A549 (cell line): ENCODE results near the gene PPP1R1B. TPM values are rescaled to one million over a fixed set of nuclear protein-coding genes. Genes with fewer than 3 reads are reported as not detected.

Source experiments
- ATAC-seq, 2 experiments: fragments of 200-7000 bp in 1 of 2; fragments of >200 bp in 1 of 2; cut with Nextera tagmentation in 1 of 2; cut with Tn5 transposase in 1 of 2; 3 replicates each; pipeline versions ENCODE4 v1.8.0 to v1.9.1; 2018 to 2020; ENCODE audit warnings: mild to moderate bottlenecking in 1 of 2, moderate library complexity in 1 of 2
- CTCF ChIA-PET: fragments of 300-600 bp; sonication (Branson Sonifier 250); formaldehyde crosslinking; extraction: SDS; loops from one replicate; lab custom pipeline; 2021; ENCODE audit warnings: antibody characterized with exemption, inconsistent platforms; lab: Yijun Ruan, JAX
- POLR2A ChIA-PET: fragments of 350-600 bp; formaldehyde crosslinking; extraction: SDS; loops from one replicate; lab custom pipeline; 2021; ENCODE audit warnings: antibody characterized with exemption, inconsistent platforms; lab: Yijun Ruan, JAX
- DNase-seq, 2 experiments: peaks; one replicate each; pipeline versions ENCODE4 v3.0.0 to v3.0.0-alpha.2; 2011 to 2016; ENCODE audit warnings: low read depth in 1 of 2, low spot score in 1 of 2
- FAIRE-seq: peaks from 2 replicates; lab custom pipeline; 2011; peaks lifted over from hg19 to GRCh38; lab: Jason Lieb, UNC
- H3K27ac ChIP-seq, 2 experiments: fragments of >200 bp; sonication (Bioruptor Twin); formaldehyde crosslinking; 3 replicates each; pipeline ENCODE4 v1.5.1; 2016 to 2017
- H3K4me1 ChIP-seq: fragments of >200 bp; sonication (Bioruptor Twin); formaldehyde crosslinking; 3 replicates; pipeline ENCODE4 v1.6.1; 2016
- H3K4me2 ChIP-seq: fragments of >200 bp; sonication (Bioruptor Twin); formaldehyde crosslinking; 3 replicates; pipeline ENCODE4 v1.6.1; 2016
- H3K4me3 ChIP-seq: fragments of >200 bp; sonication (Bioruptor Twin); formaldehyde crosslinking; 3 replicates; pipeline ENCODE4 v1.5.1; 2016
- H3K9me3 ChIP-seq: fragments of >200 bp; sonication (Bioruptor Twin); formaldehyde crosslinking; 3 replicates; pipeline ENCODE4 v1.6.1; 2016
- EHF ChIP-seq: fragments of 250-450 bp; sonication (Bioruptor Pico); IDR thresholded peaks from 2 replicates; pipeline ENCODE4 v1.5.0; 2020; ENCODE audit warnings: mild to moderate bottlenecking
- HDAC2 ChIP-seq: fragments of 200-600 bp; sonication (generic); IDR thresholded peaks from 2 replicates; pipeline ENCODE4 v1.6.1; 2016
- HES2 ChIP-seq: fragments of >200 bp; sonication (Bioruptor Twin); formaldehyde crosslinking; IDR thresholded peaks from 2 replicates; pipeline ENCODE4 v1.6.1; 2016
- HMGXB4 ChIP-seq: fragments of 250-450 bp; sonication (Bioruptor Pico); IDR thresholded peaks from 2 replicates; pipeline ENCODE4 v1.5.0; 2021; ENCODE audit warnings: mild to moderate bottlenecking, moderate library complexity, borderline replicate concordance
- JUN ChIP-seq, 2 experiments: fragments of >200 bp; sonication (Bioruptor Twin); formaldehyde crosslinking; IDR thresholded peaks; 2 replicates in 1 of 2; 3 replicates in 1 of 2; pipeline ENCODE4 v1.6.1; 2016 to 2017
- JUNB ChIP-seq: fragments of >200 bp; sonication (Bioruptor Twin); formaldehyde crosslinking; IDR thresholded peaks from 2 replicates; pipeline ENCODE4 v1.6.1; 2016
- KDM1A ChIP-seq: fragments of 200-600 bp; sonication (generic); IDR thresholded peaks from 2 replicates; pipeline ENCODE4 v1.6.1; 2016; ENCODE audit warnings: low read depth, mild to moderate bottlenecking
- MAFK ChIP-seq: fragments of 450-650 bp; IDR thresholded peaks from 2 replicates; pipeline ENCODE4 v1.6.1; 2014; ENCODE audit not compliant: partially characterized antibody
- NPAS2 ChIP-seq: fragments of 250-450 bp; sonication (Bioruptor Pico); IDR thresholded peaks from 2 replicates; pipeline ENCODE4 v1.8.0; 2022; ENCODE audit warnings: mild to moderate bottlenecking, moderate library complexity, borderline replicate concordance
- POLR2AphosphoS2 ChIP-seq: conservative IDR thresholded peaks from 2 replicates; pipeline ENCODE4 v1.6.1; 2012; ENCODE audit warnings: low read length, improper control_type of control experiment, inconsistent platforms
- RCOR1 ChIP-seq: fragments of 150-350 bp; IDR thresholded peaks from 2 replicates; pipeline ENCODE4 v1.6.1; 2014; ENCODE audit warnings: antibody characterized with exemption, low read length, low read depth
- RFX5 ChIP-seq: fragments of 450-650 bp; IDR thresholded peaks from 2 replicates; pipeline ENCODE4 v1.7.1; 2014; ENCODE audit warnings: antibody characterized with exemption, mild to moderate bottlenecking, moderate library complexity
- SMC3 ChIP-seq: fragments of >200 bp; sonication (Bioruptor Twin); formaldehyde crosslinking; IDR thresholded peaks from 3 replicates; pipeline ENCODE4 v1.6.1; 2018; ENCODE audit warnings: inconsistent platforms
- SREBF2 ChIP-seq: fragments of 450-650 bp; IDR thresholded peaks from 2 replicates; pipeline ENCODE4 v1.6.1; 2014; ENCODE audit warnings: mild to moderate bottlenecking, moderate library complexity
- TP53 ChIP-seq: fragments of 250-450 bp; sonication (Bioruptor Pico); IDR thresholded peaks from 2 replicates; pipeline ENCODE4 v1.5.0; 2021; ENCODE audit warnings: mild to moderate bottlenecking, moderate library complexity
- ZSCAN20 ChIP-seq: fragments of 250-450 bp; sonication (Bioruptor Pico); IDR thresholded peaks from 2 replicates; pipeline ENCODE4 v1.8.0; 2022; ENCODE audit warnings: mild to moderate bottlenecking, moderate library complexity
- WGBS: methylation state at CpG from one replicate; pipeline ENCODE4 v1.1.6; 2017; ENCODE audit errors: missing lambda C conversion rate; 5-methylcytosine and 5-hydroxymethylcytosine counted together
- polyA plus RNA-seq, 4 experiments: library from polyadenylated mRNA; depleted of rRNA in 3 of 4; stranded (reverse); fragments of >200 nt; fragmentation: RNase III in 1 of 4; extraction: RNeasy Plus Mini Kit Qiagen cat#74134 plus additional on column Dnase treatment in 1 of 4; gene quantifications; 2 replicates in 3 of 4; 3 replicates in 1 of 4; pipeline ENCODE4 v1.2.3, GENCODE V29; 2011 to 2017

The PPP1R1B gene
- polyA plus RNA-seq, 2 of the 4 experiments (the other 2 are of a cell fraction): 0.10 TPM; not detected in 1

DNA sequence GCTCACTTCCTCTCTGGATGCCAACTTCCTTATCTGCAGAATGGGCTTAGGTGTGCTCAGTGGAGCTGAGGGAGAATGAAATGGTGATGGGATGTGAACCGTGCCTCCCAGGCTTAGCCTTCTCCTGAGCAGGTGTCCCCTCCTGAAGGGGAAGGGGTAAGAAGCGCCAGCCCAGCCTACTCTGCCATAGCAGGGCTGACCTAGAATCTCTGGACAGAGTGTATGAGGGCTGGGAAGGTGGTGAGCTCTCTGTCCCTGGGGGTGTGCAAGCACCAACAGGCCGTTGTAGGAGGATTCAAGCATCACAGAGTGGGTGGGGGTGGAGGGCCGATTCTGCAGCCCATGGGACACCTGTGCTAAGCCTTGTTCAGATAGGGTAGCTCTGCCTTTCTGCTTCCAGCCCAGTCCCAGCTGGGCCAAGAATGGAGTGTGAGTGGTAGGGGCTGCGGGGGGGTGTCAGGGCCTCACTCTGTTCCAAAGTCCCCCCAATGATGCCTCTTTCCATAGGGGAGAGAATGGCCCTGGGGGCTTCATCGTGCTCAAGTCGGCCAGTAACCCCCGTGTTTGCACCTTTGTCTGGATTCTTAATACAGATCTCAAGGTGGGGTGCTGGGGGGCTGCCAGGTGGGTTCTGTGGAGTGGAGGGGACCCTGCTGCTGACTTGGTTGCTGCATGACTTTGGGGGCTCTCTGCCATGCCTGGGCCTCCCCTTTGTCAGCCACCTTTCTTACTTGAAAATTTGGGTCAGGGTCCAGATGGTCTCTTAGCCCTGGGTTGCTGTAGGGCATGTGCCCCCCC is 35.2 kb downstream of the PPP1R1B start:
- Histone ChIP-seq H3K9me3 (no peaks in the 10 kb centered on the region), H3K4me2 (no peak overlapping the region), H3K4me1 (peaks cover 45% of the 10 kb centered on the region), H3K4me3 (no peak overlapping the region), H3K27ac (no peak overlapping the region)
- ChIA-PET POLR2A (no interaction called here), CTCF (interaction anchor here (0.6 to 50.7 kb wide), 4 partner anchors 10 to 113 kb away, joined by 3 to 1391 read pairs (median 16); partner anchors contain the start of genes PPP1R1B and STARD3)
- 80% methylated on average over 8 of the region's 8 CpGs for WGBS
- no peak for FAIRE-seq
- ATAC-seq: no peak
- TF ChIP-seq SREBF2: no peak
- 0 out of 2 replicates have a peak, but pooled peaks have one; percentile 58 for TF ChIP-seq KDM1A
- no peak for DNase-seq

DNA sequence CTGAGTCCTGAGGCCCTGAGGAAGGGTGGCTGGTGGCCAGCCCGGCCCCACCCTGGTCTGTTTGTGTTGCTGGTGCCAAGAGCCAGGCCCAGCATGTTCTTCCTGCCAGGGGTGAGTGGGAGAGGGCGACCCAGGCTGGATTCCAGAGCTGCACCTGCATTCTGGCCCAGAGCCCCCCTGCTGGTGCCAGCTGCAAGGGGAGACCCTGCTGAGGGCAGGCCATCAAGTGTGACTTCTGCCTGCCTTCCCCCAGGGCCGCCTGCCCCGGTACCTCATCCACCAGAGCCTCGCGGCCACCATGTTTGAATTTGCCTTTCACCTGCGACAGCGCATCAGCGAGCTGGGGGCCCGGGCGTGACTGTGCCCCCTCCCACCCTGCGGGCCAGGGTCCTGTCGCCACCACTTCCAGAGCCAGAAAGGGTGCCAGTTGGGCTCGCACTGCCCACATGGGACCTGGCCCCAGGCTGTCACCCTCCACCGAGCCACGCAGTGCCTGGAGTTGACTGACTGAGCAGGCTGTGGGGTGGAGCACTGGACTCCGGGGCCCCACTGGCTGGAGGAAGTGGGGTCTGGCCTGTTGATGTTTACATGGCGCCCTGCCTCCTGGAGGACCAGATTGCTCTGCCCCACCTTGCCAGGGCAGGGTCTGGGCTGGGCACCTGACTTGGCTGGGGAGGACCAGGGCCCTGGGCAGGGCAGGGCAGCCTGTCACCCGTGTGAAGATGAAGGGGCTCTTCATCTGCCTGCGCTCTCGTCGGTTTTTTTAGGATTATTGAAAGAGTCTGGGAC is 36.0 kb downstream of the PPP1R1B start:
- Histone ChIP-seq H3K4me3 (no peak overlapping the region), H3K4me2 (peak overlapping the region; percentile 70), H3K27ac (peak overlapping the region in 1 of 2 experiments; percentile 79; a peak in 3 of 6 replicates), H3K9me3 (no peaks in the 10 kb centered on the region), H3K4me1 (peaks cover 53% of the 10 kb centered on the region)
- DNase-seq: no peak
- POLR2A ChIA-PET: interaction anchor here (0.7 kb wide), 1 partner anchor 67 kb away, joined by 3 read pairs; no protein-coding TSS in a partner anchor
- ATAC-seq: 0 out of 6 replicates have a peak, but pooled peaks of 1 of the 2 experiments have one; percentile 1
- TF ChIP-seq SMC3 (no peak), HDAC2 (no peak), RCOR1 (no peak), MAFK (no peak), JUN (IDR thresholded peaks at IDR 0.05) (no peak)
- CTCF ChIA-PET: interaction anchor here (0.6 to 50.7 kb wide), 5 partner anchors 9 to 112 kb away, joined by 3 to 1391 read pairs (median 8); partner anchors contain the start of genes PPP1R1B and STARD3
- 78% methylated on average over 12 of the region's 22 CpGs for WGBS
- FAIRE-seq: no peak

DNA sequence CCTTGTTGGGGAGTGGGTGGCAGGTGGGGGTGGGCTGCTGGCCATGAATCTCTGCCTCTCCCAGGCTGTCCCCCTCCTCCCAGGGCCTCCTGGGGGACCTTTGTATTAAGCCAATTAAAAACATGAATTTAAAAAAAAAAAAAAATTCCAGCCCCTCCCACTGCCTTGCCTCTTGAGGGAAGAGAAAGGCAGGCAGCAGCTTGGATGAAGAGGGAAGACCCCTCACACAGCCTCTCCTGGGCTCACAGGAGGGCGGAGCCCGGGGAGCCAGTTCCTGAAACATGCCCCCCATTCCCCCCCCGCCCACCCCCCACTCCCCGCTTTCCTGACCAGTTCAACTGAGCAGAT is 36.6 kb downstream of the PPP1R1B start:
- CTCF ChIA-PET: interaction anchor here (0.7 to 50.7 kb wide), 4 partner anchors 8 to 456 kb away, joined by 3 to 1391 read pairs (median 14); partner anchors contain the start of genes PPP1R1B and STARD3
- peak overlapping the region; percentile 70 for H3K4me2 ChIP-seq
- H3K27ac ChIP-seq: peak overlapping the region; percentile 25 to 79; a peak in 5 of 6 replicates
- H3K4me1 ChIP-seq: peaks cover 58% of the 10 kb centered on the region
- no peak for DNase-seq
- no peak for TF ChIP-seq SMC3
- no peak for TF ChIP-seq POLR2AphosphoS2
- no peak for TF ChIP-seq HES2
- TF ChIP-seq EHF: no peak
- no peak for TF ChIP-seq NPAS2 (CRISPR knock-in tag)
- no peak for TF ChIP-seq KDM1A
- TF ChIP-seq RFX5: no peak
- TF ChIP-seq JUNB: no peak
- no peak for TF ChIP-seq TP53
- no peak for TF ChIP-seq SREBF2
- TF ChIP-seq HMGXB4 (CRISPR knock-in tag): no peak
- no peak for TF ChIP-seq ZSCAN20 (CRISPR knock-in tag)
- TF ChIP-seq, all 56 proteins: peak for 0
- Histone ChIP-seq H3K4me3 (0 out of 3 replicates have a peak overlapping the region, but pooled peaks have one; percentile 5), H3K9me3 (no peaks in the 10 kb centered on the region)
- no peak for FAIRE-seq
- POLR2A ChIA-PET: interaction anchor here (0.7 kb wide), 1 partner anchor 66 kb away, joined by 3 read pairs; no protein-coding TSS in a partner anchor
- WGBS: 37% methylated on average over 2 of the region's 4 CpGs
- peak; percentile 0 to 18; a peak in 3 of 6 replicates for ATAC-seq
